ENCODE data around the gene TFPI.
"Not testable (repeated sequence)": the region's sequence is repeated elsewhere in the genome, so short reads cannot be mapped to it uniquely, and the experiment has no call there.

Gene TFPI

GRCh38 chr2:187523325-187523724 is 30.9 kb downstream of the TFPI start:
- Histone ChIP-seq H3K4me2 (ENCODE audit: insufficient read depth, low read length, poor library complexity, severe bottlenecking) (no peak overlapping the region), H3K4me1 (ENCODE audit: control insufficient read depth in 2 of 2, insufficient read depth in 1 of 2, low read depth in 1 of 2, low read length in 2 of 2) (peaks cover 0 to 2% of the 10 kb centered on the region in 2 donors)

GRCh38 chr2:187520121-187520624 is 34.1 kb downstream of the TFPI start:
- DNase-seq (ENCODE audit: low spot score) = no peak
- H3K4ac ChIP-seq (ENCODE audit: low read length) = peak overlapping the region; percentile 4
- no peak overlapping the region for H2BK120ac ChIP-seq (ENCODE audit: low read depth, low read length)
- H2BK5ac ChIP-seq (ENCODE audit: low read length) = no peak overlapping the region
- H3K18ac ChIP-seq (ENCODE audit: low read length) = peak overlapping the region; percentile 65
- no peak overlapping the region for H3K4me2 ChIP-seq (ENCODE audit: insufficient read depth, low read length, poor library complexity, severe bottlenecking)
- H3K4me3 ChIP-seq (ENCODE audit: low read length in 2 of 2) = no peak overlapping the region
- no peak overlapping the region for H2BK15ac ChIP-seq (ENCODE audit: low read length)
- WGBS, 2 donors (ENCODE audit: extremely low coverage in 2 of 2, insufficient read length in 2 of 2, insufficient replicate concordance in 1 of 2) = no CpG with 5 or more reads among the region's 7 CpGs
- peaks cover 0 to 4% of the 10 kb centered on the region in 2 donors for H3K9me3 ChIP-seq (replicated peaks in 1 of 2; ENCODE audit: control insufficient read depth in 2 of 2, insufficient read depth in 1 of 2, low read depth in 1 of 2, low read length in 2 of 2)
- no peak overlapping the region for H4K91ac ChIP-seq (ENCODE audit: low read depth, low read length, poor library complexity)
- H3K36me3 ChIP-seq (replicated peaks in 1 of 2; ENCODE audit: control insufficient read depth in 2 of 2, insufficient read depth in 2 of 2, low read length in 2 of 2) = peaks cover 0 to 2% of the 10 kb centered on the region in 2 donors
- no peaks in the 10 kb centered on the region for H3K27me3 ChIP-seq (ENCODE audit: control insufficient read depth in 3 of 3, insufficient read depth in 3 of 3, low read depth in 1 of 3, low read length in 3 of 3)
- H3K4me1 ChIP-seq (ENCODE audit: control insufficient read depth in 2 of 2, insufficient read depth in 1 of 2, low read depth in 1 of 2, low read length in 2 of 2) = peaks cover 0 to 2% of the 10 kb centered on the region in 2 donors
- no peak overlapping the region for H4K8ac ChIP-seq (ENCODE audit: low read depth, low read length)
- no peaks in the 10 kb centered on the region for H3K79me1 ChIP-seq (ENCODE audit: low read depth, low read length)
- no peak overlapping the region for H2AK5ac ChIP-seq (ENCODE audit: low read depth, low read length)
- peak overlapping the region; percentile 36 for H2AFZ ChIP-seq (ENCODE audit: low read length)
- no peak overlapping the region for H3K23ac ChIP-seq (ENCODE audit: low read depth, low read length, poor library complexity)
- H3K14ac ChIP-seq (ENCODE audit: low read length) = no peak overlapping the region
- no peak overlapping the region for H2BK12ac ChIP-seq (ENCODE audit: low read length)
- H3K27ac ChIP-seq (replicated peaks; ENCODE audit: low read length) = no peak overlapping the region
- H3K9ac ChIP-seq (ENCODE audit: low read depth, low read length, poor library complexity) = no peak overlapping the region

More at GRCh38 chr2:187523325-187523724, 30.9 kb downstream of the TFPI start:
- Histone ChIP-seq H2BK15ac (ENCODE audit: low read length) (no peak overlapping the region), H3K36me3 (replicated peaks in 1 of 2; ENCODE audit: control insufficient read depth in 2 of 2, insufficient read depth in 2 of 2, low read length in 2 of 2) (peaks cover 0 to 2% of the 10 kb centered on the region in 2 donors), H3K18ac (ENCODE audit: low read length) (no peak overlapping the region), H3K9ac (ENCODE audit: low read depth, low read length, poor library complexity) (no peak overlapping the region), H3K79me1 (ENCODE audit: low read depth, low read length) (no peaks in the 10 kb centered on the region), H3K27ac (replicated peaks; ENCODE audit: low read length) (no peak overlapping the region), H2BK12ac (ENCODE audit: low read length) (no peak overlapping the region), H2AFZ (ENCODE audit: low read length) (no peak overlapping the region), H2BK120ac (ENCODE audit: low read depth, low read length) (no peak overlapping the region), H3K4me3 (ENCODE audit: low read length in 2 of 2) (no peak overlapping the region), H3K27me3 (ENCODE audit: control insufficient read depth in 3 of 3, insufficient read depth in 3 of 3, low read depth in 1 of 3, low read length in 3 of 3) (no peaks in the 10 kb centered on the region), H3K9me3 (replicated peaks in 1 of 2; ENCODE audit: control insufficient read depth in 2 of 2, insufficient read depth in 1 of 2, low read depth in 1 of 2, low read length in 2 of 2) (no peaks in the 10 kb centered on the region), H3K23ac (ENCODE audit: low read depth, low read length, poor library complexity) (no peak overlapping the region), H3K4ac (ENCODE audit: low read length) (no peak overlapping the region), H4K8ac (ENCODE audit: low read depth, low read length) (no peak overlapping the region), H4K91ac (ENCODE audit: low read depth, low read length, poor library complexity) (no peak overlapping the region), H2BK5ac (ENCODE audit: low read length) (no peak overlapping the region), H2AK5ac (ENCODE audit: low read depth, low read length) (no peak overlapping the region), H3K14ac (ENCODE audit: low read length) (no peak overlapping the region)
- no peak for DNase-seq (ENCODE audit: low spot score)

GRCh38 chr2:187519419-187520120 is 34.7 kb downstream of the TFPI start:
- peak overlapping the region; percentile 36 for H2AFZ ChIP-seq (ENCODE audit: low read length)
- H3K4me2 ChIP-seq (ENCODE audit: insufficient read depth, low read length, poor library complexity, severe bottlenecking) = no peak overlapping the region
- peaks cover 0 to 2% of the 10 kb centered on the region in 2 donors for H3K36me3 ChIP-seq (replicated peaks in 1 of 2; ENCODE audit: control insufficient read depth in 2 of 2, insufficient read depth in 2 of 2, low read length in 2 of 2)
- H2BK15ac ChIP-seq (ENCODE audit: low read length) = no peak overlapping the region
- H2BK120ac ChIP-seq (ENCODE audit: low read depth, low read length) = no peak overlapping the region
- H3K27me3 ChIP-seq (ENCODE audit: control insufficient read depth in 3 of 3, insufficient read depth in 3 of 3, low read depth in 1 of 3, low read length in 3 of 3) = no peaks in the 10 kb centered on the region
- H3K23ac ChIP-seq (ENCODE audit: low read depth, low read length, poor library complexity) = no peak overlapping the region
- no peaks in the 10 kb centered on the region for H3K79me1 ChIP-seq (ENCODE audit: low read depth, low read length)
- H2AK5ac ChIP-seq (ENCODE audit: low read depth, low read length) = no peak overlapping the region
- H3K27ac ChIP-seq (replicated peaks; ENCODE audit: low read length) = no peak overlapping the region
- WGBS, 2 donors (ENCODE audit: extremely low coverage in 2 of 2, insufficient read length in 2 of 2, insufficient replicate concordance in 1 of 2) = no CpG with 5 or more reads among the region's 7 CpGs
- no peak overlapping the region for H3K4ac ChIP-seq (ENCODE audit: low read length)
- H3K4me1 ChIP-seq (ENCODE audit: control insufficient read depth in 2 of 2, insufficient read depth in 1 of 2, low read depth in 1 of 2, low read length in 2 of 2) = peaks cover 0 to 2% of the 10 kb centered on the region in 2 donors
- H3K18ac ChIP-seq (ENCODE audit: low read length) = no peak overlapping the region
- no peak overlapping the region for H3K9ac ChIP-seq (ENCODE audit: low read depth, low read length, poor library complexity)
- no peak overlapping the region for H4K91ac ChIP-seq (ENCODE audit: low read depth, low read length, poor library complexity)
- H4K8ac ChIP-seq (ENCODE audit: low read depth, low read length) = no peak overlapping the region
- H3K9me3 ChIP-seq (replicated peaks in 1 of 2; ENCODE audit: control insufficient read depth in 2 of 2, insufficient read depth in 1 of 2, low read depth in 1 of 2, low read length in 2 of 2) = peaks cover 0 to 4% of the 10 kb centered on the region in 2 donors
- H3K14ac ChIP-seq (ENCODE audit: low read length) = no peak overlapping the region
- no peak overlapping the region for H2BK12ac ChIP-seq (ENCODE audit: low read length)
- no peak for DNase-seq (ENCODE audit: low spot score)
- no peak overlapping the region for H3K4me3 ChIP-seq (ENCODE audit: low read length in 2 of 2)
- no peak overlapping the region for H2BK5ac ChIP-seq (ENCODE audit: low read length)

- DNase-seq (ENCODE audit: low spot score); H3K4me2 ChIP-seq (ENCODE audit: insufficient read depth, low read length, poor library complexity, severe bottlenecking); H3K4ac ChIP-seq (ENCODE audit: low read length); H2AK5ac ChIP-seq (ENCODE audit: low read depth, low read length); H2AFZ ChIP-seq (ENCODE audit: low read length); H2BK12ac ChIP-seq (ENCODE audit: low read length); H3K27me3 ChIP-seq (ENCODE audit: control insufficient read depth in 3 of 3, insufficient read depth in 3 of 3, low read depth in 1 of 3, low read length in 3 of 3); H3K4me3 ChIP-seq (ENCODE audit: low read length in 2 of 2); H4K91ac ChIP-seq (ENCODE audit: low read depth, low read length, poor library complexity); H3K9me3 ChIP-seq (replicated peaks in 1 of 2; ENCODE audit: control insufficient read depth in 2 of 2, insufficient read depth in 1 of 2, low read depth in 1 of 2, low read length in 2 of 2); H3K36me3 ChIP-seq (replicated peaks in 1 of 2; ENCODE audit: control insufficient read depth in 2 of 2, insufficient read depth in 2 of 2, low read length in 2 of 2); H3K18ac ChIP-seq (ENCODE audit: low read length); H3K23ac ChIP-seq (ENCODE audit: low read depth, low read length, poor library complexity); H2BK15ac ChIP-seq (ENCODE audit: low read length); H3K14ac ChIP-seq (ENCODE audit: low read length); H3K4me1 ChIP-seq (ENCODE audit: control insufficient read depth in 2 of 2, insufficient read depth in 1 of 2, low read depth in 1 of 2, low read length in 2 of 2); H4K8ac ChIP-seq (ENCODE audit: low read depth, low read length); H3K9ac ChIP-seq (ENCODE audit: low read depth, low read length, poor library complexity); H2BK5ac ChIP-seq (ENCODE audit: low read length); H2BK120ac ChIP-seq (ENCODE audit: low read depth, low read length); H3K79me1 ChIP-seq (ENCODE audit: low read depth, low read length); H3K27ac ChIP-seq (replicated peaks; ENCODE audit: low read length): not testable (repeated sequence)
- WGBS, 2 donors (ENCODE audit: extremely low coverage in 2 of 2, insufficient read length in 2 of 2, insufficient replicate concordance in 1 of 2) = no CpG with 5 or more reads among the region's 1 CpG
Measured at GRCh38 chr2:187517750-187518361, 36.4 kb downstream of the TFPI start.
